Left lung (tissue), 10 donors: Measurements from ENCODE around the gene WSCD2. TPM values are rescaled to one million over a fixed set of nuclear protein-coding genes. Genes with fewer than 3 reads are reported as not detected.

Source experiments
- ATAC-seq: fragments of 200-7000 bp; cut with Tn5 transposase; one replicate; pipeline ENCODE4 v1.9.1; 2020; ENCODE audit warnings: moderate library complexity
- DNase-seq, 4 donors: peaks; one replicate each; pipeline ENCODE4 v3.0.0-alpha.2; 2013 to 2020
- H3K27ac ChIP-seq, 2 donors: fragments of 200-600 bp; sonication (generic) in 1 of 2; one replicate each; pipeline versions ENCODE4 v1.5.0 to v1.8.0; 2020 to 2021
- H3K27me3 ChIP-seq, 2 donors: fragments of 200-600 bp; sonication (generic) in 1 of 2; one replicate each; pipeline versions ENCODE4 v1.5.0 to v1.8.0; 2020 to 2021
- H3K36me3 ChIP-seq, 2 donors: fragments of 200-600 bp; sonication (generic) in 1 of 2; one replicate each; pipeline versions ENCODE4 v1.5.0 to v1.8.0; 2020 to 2021
- H3K4me1 ChIP-seq, 2 donors: fragments of 200-600 bp; one replicate each; pipeline ENCODE4 v1.8.0; 2021
- H3K4me3 ChIP-seq, 2 donors: fragments of 200-600 bp; sonication (generic) in 1 of 2; one replicate each; pipeline versions ENCODE4 v1.5.0 to v1.8.0; 2020 to 2021; ENCODE audit warnings: mild to moderate bottlenecking in 1 of 2
- H3K9me3 ChIP-seq, 2 donors: fragments of 200-600 bp; sonication (generic) in 1 of 2; one replicate each; pipeline versions ENCODE4 v1.5.0 to v1.8.0; 2020 to 2021
- intact Hi-C, 2 donors: fragments of 100-400 bp; cut with DNase I; formaldehyde crosslinking; loops; one replicate each; pipeline versions ENCODE4 v1.11.2 to v1.14.2; 2022
- polyA plus RNA-seq, 6 donors: library from polyadenylated mRNA; unstranded; fragments of 120-200 nt; gene quantifications; one replicate each; pipeline ENCODE4 v1.2.1, GENCODE V29; 2013; ENCODE audit not compliant: insufficient read length in 6 of 6
- total RNA-seq, 2 donors: library from RNA; stranded (reverse); fragmentation: NEBNext Ultra II Directional; extraction: Animal tissue kit (Norgen Biotek cat#: 25700); gene quantifications; one replicate each; pipeline ENCODE4 v1.2.1, GENCODE V29; 2021
- TF ChIP-seq, protein P1 (sequence below), 2 donors: fragments of 200-600 bp; sonication (generic) in 1 of 2; IDR thresholded peaks; one replicate each; pipeline versions ENCODE4 v1.5.0 to v1.8.0; 2021; ENCODE audit warnings: antibody characterized with exemption in 2 of 2
- donor health status: DM: no; HTN: yes; CAD: no.
- donor health status: DM: no; HTN: no; CAD: no.

WSCD2 gene
- total and polyA plus RNA-seq, 8 donors: 0.29 to 1.3 (median 0.47) TPM

GRCh38 chr12:108284163-108284562 is 155.1 kb downstream of the WSCD2 start:
- Histone ChIP-seq H3K4me1 (peaks cover 0 to 14% of the 10 kb centered on the region in 2 donors), H3K36me3 (no peaks in the 10 kb centered on the region), H3K27ac (no peak overlapping the region), H3K9me3 (no peaks in the 10 kb centered on the region), H3K27me3 (no peaks in the 10 kb centered on the region), H3K4me3 (no peak overlapping the region)
- ATAC-seq (no peak), DNase-seq (no peak)
- intact Hi-C loops: no loop called here
- TF ChIP-seq, protein P1, sequence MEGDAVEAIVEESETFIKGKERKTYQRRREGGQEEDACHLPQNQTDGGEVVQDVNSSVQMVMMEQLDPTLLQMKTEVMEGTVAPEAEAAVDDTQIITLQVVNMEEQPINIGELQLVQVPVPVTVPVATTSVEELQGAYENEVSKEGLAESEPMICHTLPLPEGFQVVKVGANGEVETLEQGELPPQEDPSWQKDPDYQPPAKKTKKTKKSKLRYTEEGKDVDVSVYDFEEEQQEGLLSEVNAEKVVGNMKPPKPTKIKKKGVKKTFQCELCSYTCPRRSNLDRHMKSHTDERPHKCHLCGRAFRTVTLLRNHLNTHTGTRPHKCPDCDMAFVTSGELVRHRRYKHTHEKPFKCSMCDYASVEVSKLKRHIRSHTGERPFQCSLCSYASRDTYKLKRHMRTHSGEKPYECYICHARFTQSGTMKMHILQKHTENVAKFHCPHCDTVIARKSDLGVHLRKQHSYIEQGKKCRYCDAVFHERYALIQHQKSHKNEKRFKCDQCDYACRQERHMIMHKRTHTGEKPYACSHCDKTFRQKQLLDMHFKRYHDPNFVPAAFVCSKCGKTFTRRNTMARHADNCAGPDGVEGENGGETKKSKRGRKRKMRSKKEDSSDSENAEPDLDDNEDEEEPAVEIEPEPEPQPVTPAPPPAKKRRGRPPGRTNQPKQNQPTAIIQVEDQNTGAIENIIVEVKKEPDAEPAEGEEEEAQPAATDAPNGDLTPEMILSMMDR (IDR thresholded peaks at IDR 0.05): no peak

DNA sequence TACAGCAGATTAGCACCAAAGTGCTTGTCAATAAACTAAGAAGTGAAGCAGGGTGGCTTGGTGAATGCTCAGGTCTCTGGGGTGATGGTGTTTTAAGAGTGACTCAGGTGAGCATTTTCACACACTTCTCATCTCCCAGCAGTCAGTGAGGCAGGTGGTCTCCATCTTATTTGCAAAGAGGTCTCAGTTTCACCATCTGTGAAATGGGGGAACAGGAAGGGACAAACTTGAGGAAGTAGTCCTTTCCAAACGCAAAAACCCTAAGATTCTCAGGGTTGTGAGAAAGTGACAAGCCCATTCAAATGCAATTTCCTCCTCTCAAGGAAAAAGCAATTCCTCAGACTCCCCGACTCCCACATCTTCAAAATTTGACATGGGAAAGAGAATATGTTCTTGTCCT is 155.9 kb downstream of the WSCD2 start:
- TF ChIP-seq, protein P1 (IDR thresholded peaks at IDR 0.05): no peak
- DNase-seq (no peak), ATAC-seq (no peak)
- Histone ChIP-seq H3K27me3 (no peaks in the 10 kb centered on the region), H3K36me3 (no peaks in the 10 kb centered on the region), H3K9me3 (no peaks in the 10 kb centered on the region), H3K27ac (no peak overlapping the region), H3K4me1 (peaks cover 0 to 14% of the 10 kb centered on the region in 2 donors), H3K4me3 (no peak overlapping the region)
- intact Hi-C loops: no loop called here

DNA sequence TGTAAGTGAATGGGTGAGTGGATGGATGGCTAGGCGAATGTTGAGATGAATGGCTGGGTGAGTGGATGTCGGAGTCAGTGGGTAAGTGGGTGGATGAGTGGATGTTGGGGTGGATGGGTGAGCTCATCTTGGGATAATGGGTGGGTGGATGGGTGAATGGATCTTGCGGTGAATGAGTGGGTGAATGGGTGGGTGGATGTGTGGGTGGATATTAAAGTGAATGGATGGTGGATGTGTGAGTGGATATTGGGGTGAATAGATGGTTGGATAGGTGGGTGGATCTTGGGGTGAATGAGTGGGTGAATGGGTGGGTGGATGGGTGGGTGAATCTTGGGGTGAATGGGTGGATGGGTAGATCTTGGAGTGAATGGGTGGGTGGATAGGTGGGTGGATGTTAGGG is 158.1 kb downstream of the WSCD2 start:
- no peak overlapping the region for H3K4me3 ChIP-seq
- H3K9me3 ChIP-seq: no peaks in the 10 kb centered on the region
- peaks cover 0 to 15% of the 10 kb centered on the region in 2 donors for H3K36me3 ChIP-seq
- TF ChIP-seq, protein P1 (IDR thresholded peaks at IDR 0.05): no peak
- H3K27me3 ChIP-seq: no peaks in the 10 kb centered on the region
- no peak overlapping the region for H3K27ac ChIP-seq
- no peak for ATAC-seq
- intact Hi-C loops: no loop called here
- peaks cover 0 to 11% of the 10 kb centered on the region in 2 donors for H3K4me1 ChIP-seq
- DNase-seq: no peak

DNA sequence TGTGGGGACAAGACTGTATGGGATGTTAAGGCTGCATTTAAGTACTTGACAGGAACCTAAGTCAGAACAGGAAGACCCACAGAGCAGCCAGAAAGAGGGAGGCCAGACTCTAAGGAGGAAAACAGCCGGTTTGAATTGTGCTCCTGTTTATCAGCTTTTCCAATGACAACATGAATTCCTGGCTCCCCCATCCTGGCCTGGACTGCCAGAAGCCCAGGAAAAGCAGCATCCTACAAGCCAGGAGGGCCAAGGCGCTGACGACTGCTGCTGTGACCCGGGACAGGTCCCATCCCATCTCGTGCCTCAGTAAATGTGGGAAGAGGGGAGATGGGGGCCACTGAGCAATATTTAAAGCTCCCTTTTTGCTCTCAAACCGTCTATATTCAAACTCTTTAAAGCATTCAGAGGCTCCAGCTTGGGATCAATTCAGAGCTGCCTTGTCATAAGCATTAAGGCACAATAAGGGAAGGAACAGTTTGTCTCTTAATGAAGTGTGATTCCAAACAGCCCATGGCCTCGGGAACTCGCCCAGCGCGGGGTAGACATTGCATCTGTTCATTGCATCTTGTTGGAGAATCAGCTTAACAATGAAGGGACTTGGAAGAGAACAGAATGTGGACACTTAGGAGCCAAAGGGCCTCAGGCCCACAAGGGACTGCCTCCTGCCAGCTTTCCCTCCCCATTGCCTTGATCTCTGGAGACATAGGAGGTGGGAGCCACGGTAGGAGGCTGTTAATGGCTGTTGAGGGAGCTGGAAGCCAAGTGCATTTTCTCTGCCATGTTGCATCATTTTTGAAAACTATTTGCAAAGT is 160.5 kb downstream of the WSCD2 start:
- H3K36me3 ChIP-seq: peaks cover 0 to 27% of the 10 kb centered on the region in 2 donors
- no peaks in the 10 kb centered on the region for H3K4me1 ChIP-seq
- ATAC-seq (peak; percentile 65), DNase-seq (peak in 2 of 4 donors; percentile 96)
- H3K9me3 ChIP-seq: no peaks in the 10 kb centered on the region
- no peaks in the 10 kb centered on the region for H3K27me3 ChIP-seq
- no peak overlapping the region for H3K27ac ChIP-seq
- TF ChIP-seq, protein P1 (IDR thresholded peaks at IDR 0.05): no peak
- H3K4me3 ChIP-seq: no peak overlapping the region
- intact Hi-C loops: no loop called here

DNA sequence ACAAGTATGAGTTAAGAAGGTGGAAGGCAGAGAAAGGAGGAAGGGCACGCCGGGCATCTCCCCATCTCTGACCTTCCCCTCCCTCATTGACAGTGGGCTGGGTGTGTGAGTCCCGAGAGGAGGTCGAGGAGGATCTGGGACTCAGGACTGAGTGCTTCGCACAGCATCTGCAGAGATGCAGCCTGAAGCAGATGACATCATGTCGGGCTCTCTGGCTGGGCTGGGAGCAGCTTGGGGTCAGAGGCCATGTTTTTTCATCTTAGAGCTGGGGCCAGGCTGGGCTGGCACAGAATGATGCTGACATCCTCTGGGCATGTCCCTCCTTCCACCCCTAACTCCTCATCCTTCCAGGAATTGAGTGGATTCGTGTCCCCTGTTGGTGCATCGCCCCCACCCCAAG is 166.6 kb downstream of the WSCD2 start:
- Histone ChIP-seq H3K4me1 (peaks cover 0 to 39% of the 10 kb centered on the region in 2 donors), H3K4me3 (no peak overlapping the region), H3K36me3 (peaks cover 0 to 25% of the 10 kb centered on the region in 2 donors), H3K27me3 (no peaks in the 10 kb centered on the region), H3K9me3 (no peaks in the 10 kb centered on the region), H3K27ac (no peak overlapping the region)
- ATAC-seq: no peak
- TF ChIP-seq, protein P1 (IDR thresholded peaks at IDR 0.05): no peak
- intact Hi-C loops: no loop called here
- DNase-seq: no peak
